Naive thymus-derived CD8-positive, alpha-beta T cell (primary cell): ENCODE data around the gene AHNAK. TPM values are rescaled to one million over a fixed set of nuclear protein-coding genes. Genes with fewer than 3 reads are reported as not detected.

Source experiments
- ATAC-seq, 2 donors: fragments of 150-1000 bp; cut with Tn5 transposase in 1 of 2; sonication (Bioruptor Pico), chemical (Tn5 transposase) in 1 of 2; 1 replicate in 1 of 2; 2 replicates in 1 of 2; pipeline ENCODE4 v1.10.0; 2021; ENCODE audit warnings: mild to moderate bottlenecking in 2 of 2, moderate library complexity in 2 of 2
- POLR2A ChIA-PET: fragments of 350-600 bp; sonication (Branson Sonifier 250); formaldehyde crosslinking; loops from one replicate; lab custom pipeline; 2021; ENCODE audit warnings: antibody characterized with exemption; lab: Charles Lee
- DNase-seq, 10 donors: peaks; one replicate each; pipeline versions ENCODE4 v3.0.0 to v3.0.0-alpha.2; 2020 to 2022
- H3K27ac Mint-ChIP-seq, 10 donors: one replicate each; pipeline ENCODE4 v1.8.0; 2020 to 2022; ENCODE audit warnings: mild to moderate bottlenecking in 10 of 10, mixed read lengths in 10 of 10, moderate library complexity in 4 of 10, inconsistent platforms in 1 of 10
- H3K27me3 Mint-ChIP-seq, 5 donors: one replicate each; pipeline ENCODE4 v1.8.0; 2021 to 2022; ENCODE audit warnings: mixed read lengths in 5 of 5
- H3K36me3 Mint-ChIP-seq, 3 donors: one replicate each; pipeline ENCODE4 v1.8.0; 2020 to 2022; ENCODE audit warnings: mixed read lengths in 3 of 3, mild to moderate bottlenecking in 2 of 3, inconsistent platforms in 1 of 3
- H3K4me1 Mint-ChIP-seq, 4 donors: one replicate each; pipeline ENCODE4 v1.8.0; 2021 to 2022; ENCODE audit warnings: mixed read lengths in 4 of 4
- H3K4me3 Mint-ChIP-seq, 10 donors: one replicate each; pipeline ENCODE4 v1.8.0; 2020 to 2022; ENCODE audit warnings: mild to moderate bottlenecking in 10 of 10, mixed read lengths in 10 of 10, moderate library complexity in 6 of 10, inconsistent platforms in 1 of 10
- H3K9me3 Mint-ChIP-seq, 9 donors: one replicate each; pipeline ENCODE4 v1.8.0; 2020 to 2022; ENCODE audit warnings: mixed read lengths in 9 of 9, mild to moderate bottlenecking in 3 of 9, inconsistent platforms in 1 of 9, moderate library complexity in 1 of 9
- polyA plus RNA-seq, 3 donors: library from polyadenylated mRNA; unstranded; fragments of 300-500 nt; fragmentation: Illumina TruSeq; gene quantifications; one replicate each; pipeline ENCODE4 v1.2.3, GENCODE V29; 2021
- total RNA-seq, 8 experiments: library from RNA in 2 of 8; stranded (reverse) in 2 of 8; gene quantifications; one replicate each; pipeline ENCODE4 v1.2.3 and lab custom pipeline; 2021 to 2026

AHNAK gene
- total and polyA plus RNA-seq, 5 experiments from 2014 or later, result 7.7 to 231 (median 19.8) TPM

GRCh38 chr11:62445314-62445740, 101.3 kb downstream of the AHNAK start:
- H3K4me1 Mint-ChIP-seq, result peaks cover 2 to 23% (median 9%) of the 10 kb centered on the region in 4 donors
- H3K9me3 Mint-ChIP-seq, result no peaks in the 10 kb centered on the region
- H3K36me3 Mint-ChIP-seq, result peaks cover 0 to 2% (median 0%) of the 10 kb centered on the region in 3 donors
- H3K27ac Mint-ChIP-seq, result no peak overlapping the region
- POLR2A ChIA-PET, result interaction anchor here (1.4 kb wide), 1 partner anchor 10 kb away, joined by 3 read pairs; no protein-coding TSS in a partner anchor
- no peak for ATAC-seq
- peaks cover 11 to 36% (median 32%) of the 10 kb centered on the region in 5 donors for H3K27me3 Mint-ChIP-seq
- DNase-seq, result no peak
- peak overlapping the region in 4 of 10 donors; percentile 76 to 83 (median 80) for H3K4me3 Mint-ChIP-seq

GRCh38 chr11:62444835-62445234, 101.8 kb downstream of the AHNAK start:
- ATAC-seq (no peak), DNase-seq (no peak)
- Mint-ChIP-seq H3K27ac (peak overlapping the region in 4 of 10 donors; percentile 33 to 84 (median 49)), H3K9me3 (no peaks in the 10 kb centered on the region), H3K36me3 (peaks cover 0 to 2% (median 0%) of the 10 kb centered on the region in 3 donors), H3K4me1 (peaks cover 2 to 24% (median 9%) of the 10 kb centered on the region in 4 donors), H3K4me3 (peak overlapping the region; percentile 63 to 83 (median 79)), H3K27me3 (peaks cover 11 to 36% (median 32%) of the 10 kb centered on the region in 5 donors)
- POLR2A ChIA-PET, result interaction anchor here (1.0 to 1.4 kb wide), 2 partner anchors 9 to 11 kb away, joined by 3 to 4 read pairs; no protein-coding TSS in a partner anchor

GRCh38 chr11:62444236-62444833, 102.3 kb downstream of the AHNAK start:
- peaks cover 2 to 26% (median 9%) of the 10 kb centered on the region in 4 donors for H3K4me1 Mint-ChIP-seq
- DNase-seq (peak in 6 of 10 donors; percentile 17 to 65 (median 26)), ATAC-seq (peak in 1 of 2 donors; percentile 65)
- POLR2A ChIA-PET, result interaction anchor here (0.5 to 1.4 kb wide), 5 partner anchors 8 to 80 kb away, joined by 3 to 5 read pairs (median 3); no protein-coding TSS in a partner anchor
- peaks cover 0 to 2% (median 0%) of the 10 kb centered on the region in 3 donors for H3K36me3 Mint-ChIP-seq
- peak overlapping the region in 4 of 10 donors; percentile 33 to 84 (median 60) for H3K27ac Mint-ChIP-seq
- H3K4me3 Mint-ChIP-seq, result peak overlapping the region; percentile 63 to 83 (median 79)
- no peaks in the 10 kb centered on the region for H3K9me3 Mint-ChIP-seq
- peaks cover 11 to 36% (median 32%) of the 10 kb centered on the region in 5 donors for H3K27me3 Mint-ChIP-seq

- H3K4me3 Mint-ChIP-seq, result peak overlapping the region in 9 of 10 donors; percentile 45 to 83 (median 79)
- POLR2A ChIA-PET, result interaction anchor here (0.5 to 1.0 kb wide), 5 partner anchors 9 to 210 kb away, joined by 3 to 5 read pairs (median 4); partner anchors contain the start of gene INTS5
- peak in 1 of 10 donors; percentile 4 for DNase-seq
- no peaks in the 10 kb centered on the region for H3K9me3 Mint-ChIP-seq
- peaks cover 11 to 36% (median 32%) of the 10 kb centered on the region in 5 donors for H3K27me3 Mint-ChIP-seq
- H3K36me3 Mint-ChIP-seq, result peaks cover 0 to 2% (median 0%) of the 10 kb centered on the region in 3 donors
- H3K27ac Mint-ChIP-seq, result peak overlapping the region in 5 of 10 donors; percentile 12 to 80 (median 40)
- no peak for ATAC-seq
- peaks cover 2 to 26% (median 9%) of the 10 kb centered on the region in 4 donors for H3K4me1 Mint-ChIP-seq
Observed at GRCh38 chr11:62443390-62444235, 103.0 kb downstream of the AHNAK start.

GRCh38 chr11:62439785-62440602, 106.6 kb downstream of the AHNAK start:
- Mint-ChIP-seq H3K27me3 (peaks cover 0 to 8% (median 2%) of the 10 kb centered on the region in 5 donors), H3K4me1 (peaks cover 9 to 33% (median 20%) of the 10 kb centered on the region in 4 donors), H3K36me3 (no peaks in the 10 kb centered on the region), H3K27ac (peak overlapping the region in 1 of 10 donors; percentile 33), H3K4me3 (no peak overlapping the region), H3K9me3 (no peaks in the 10 kb centered on the region)
- POLR2A ChIA-PET, result interaction anchor here (0.7 kb wide), 1 partner anchor 26 kb away, joined by 3 read pairs; no protein-coding TSS in a partner anchor
- ATAC-seq, result no peak
- DNase-seq, result no peak

GRCh38 chr11:62438641-62439040, 108.0 kb downstream of the AHNAK start:
- no peaks in the 10 kb centered on the region for H3K36me3 Mint-ChIP-seq
- DNase-seq (no peak), ATAC-seq (no peak)
- H3K9me3 Mint-ChIP-seq, result no peaks in the 10 kb centered on the region
- H3K4me3 Mint-ChIP-seq, result no peak overlapping the region
- H3K27ac Mint-ChIP-seq, result peak overlapping the region in 1 of 10 donors; percentile 4
- POLR2A ChIA-PET, result no interaction called here
- no peaks in the 10 kb centered on the region for H3K27me3 Mint-ChIP-seq
- peaks cover 15 to 32% (median 23%) of the 10 kb centered on the region in 4 donors for H3K4me1 Mint-ChIP-seq

- Mint-ChIP-seq H3K4me1 (peaks cover 15 to 38% (median 30%) of the 10 kb centered on the region in 4 donors), H3K9me3 (no peaks in the 10 kb centered on the region), H3K27me3 (no peaks in the 10 kb centered on the region), H3K4me3 (no peak overlapping the region), H3K27ac (no peak overlapping the region), H3K36me3 (no peaks in the 10 kb centered on the region)
- DNase-seq, result no peak
- POLR2A ChIA-PET, result interaction anchor here (0.6 kb wide), 1 partner anchor 13 kb away, joined by 4 read pairs; no protein-coding TSS in a partner anchor
- ATAC-seq, result no peak
Observed at GRCh38 chr11:62437616-62438015, 109.0 kb downstream of the AHNAK start.

GRCh38 chr11:62435846-62436660, 110.6 kb downstream of the AHNAK start:
- POLR2A ChIA-PET, result interaction anchor here (0.6 to 1.8 kb wide), 4 partner anchors 9 to 137 kb away, joined by 3 read pairs; partner anchors contain the start of gene EEF1G
- H3K4me1 Mint-ChIP-seq, result peaks cover 18 to 49% (median 41%) of the 10 kb centered on the region in 4 donors
- H3K36me3 Mint-ChIP-seq, result no peaks in the 10 kb centered on the region
- H3K4me3 Mint-ChIP-seq, result peak overlapping the region in 5 of 10 donors; percentile 7 to 33 (median 25)
- H3K27me3 Mint-ChIP-seq, result no peaks in the 10 kb centered on the region
- peak; percentile 65 to 89 for ATAC-seq
- peak overlapping the region; percentile 41 to 84 (median 64) for H3K27ac Mint-ChIP-seq
- DNase-seq, result peak in 1 of 10 donors; percentile 15
- no peaks in the 10 kb centered on the region for H3K9me3 Mint-ChIP-seq

- H3K9me3 Mint-ChIP-seq, result no peaks in the 10 kb centered on the region
- H3K36me3 Mint-ChIP-seq, result no peaks in the 10 kb centered on the region
- peak in 1 of 10 donors; percentile 12 for DNase-seq
- peak in 1 of 2 donors; percentile 37 for ATAC-seq
- POLR2A ChIA-PET, result interaction anchor here (1.1 kb wide), 1 partner anchor 10 kb away, joined by 4 read pairs; no protein-coding TSS in a partner anchor
- peak overlapping the region in 8 of 10 donors; percentile 42 to 74 (median 50) for H3K4me3 Mint-ChIP-seq
- no peaks in the 10 kb centered on the region for H3K27me3 Mint-ChIP-seq
- H3K27ac Mint-ChIP-seq, result peak overlapping the region in 7 of 10 donors; percentile 13 to 83 (median 63)
- H3K4me1 Mint-ChIP-seq, result peaks cover 21 to 50% (median 49%) of the 10 kb centered on the region in 4 donors
Observed at GRCh38 chr11:62433904-62434276, 112.7 kb downstream of the AHNAK start.

GRCh38 chr11:62433141-62433903, 113.3 kb downstream of the AHNAK start:
- Mint-ChIP-seq H3K27me3 (no peaks in the 10 kb centered on the region), H3K4me1 (peaks cover 21 to 54% (median 50%) of the 10 kb centered on the region in 4 donors), H3K9me3 (no peaks in the 10 kb centered on the region), H3K4me3 (peak overlapping the region in 8 of 10 donors; percentile 42 to 74 (median 50)), H3K36me3 (no peaks in the 10 kb centered on the region), H3K27ac (peak overlapping the region in 6 of 10 donors; percentile 13 to 73 (median 64))
- POLR2A ChIA-PET, result no interaction called here
- ATAC-seq (no peak), DNase-seq (no peak)
